GM18519 (cell line): ENCODE results near the gene KITLG.
"Not testable (repeated sequence)": the region's sequence is repeated elsewhere in the genome, so short reads cannot be mapped to it uniquely, and the experiment has no call there.

Experiments used
- ATAC-seq: cut with Tn5 transposase; IDR thresholded peaks from one replicate; pipeline ENCODE4 v1.9.1; 2021; ENCODE audit warnings: mild to moderate bottlenecking, moderate library complexity; ENCODE audit not compliant: unreplicated experiment, low FRiP score

Gene KITLG

GRCh38 chr12:88580051-88580871 lies at the start of gene KITLG:
Gene KITLG (minus strand): TSS chr12:88580471. CDS start chr12:88580278, 193 bp downstream.
- ATAC-seq: no peak

GRCh38 chr12:88628856-88629509 lies 48.7 kb upstream of the KITLG start:
- ATAC-seq: no peak

- ATAC-seq: not testable (repeated sequence)
These were observed 47.8 kb upstream of the KITLG start for GRCh38 chr12:88628035-88628434.

- ATAC-seq: no peak
These were observed 47.2 kb upstream of the KITLG start for GRCh38 chr12:88627501-88627900.

- ATAC-seq: no peak
These were observed 45.1 kb upstream of the KITLG start for GRCh38 chr12:88625356-88625755.

- no peak for ATAC-seq
These were observed 44.6 kb upstream of the KITLG start for GRCh38 chr12:88624911-88625310.

GRCh38 chr12:88623777-88624548 lies 43.7 kb upstream of the KITLG start:
- no peak for ATAC-seq

GRCh38 chr12:88617352-88617751 lies 37.1 kb upstream of the KITLG start:
- no peak for ATAC-seq

- ATAC-seq: no peak
These were observed 35.2 kb upstream of the KITLG start for GRCh38 chr12:88615490-88615889.

- ATAC-seq: no peak
These were observed 24.4 kb upstream of the KITLG start for GRCh38 chr12:88604646-88605045.

GRCh38 chr12:88600272-88600671 lies 20.0 kb upstream of the KITLG start:
- no peak for ATAC-seq

GRCh38 chr12:88597365-88597764 lies 17.1 kb upstream of the KITLG start:
- ATAC-seq: no peak

- no peak for ATAC-seq
These were observed 15.4 kb upstream of the KITLG start for GRCh38 chr12:88595697-88596096.

- no peak for ATAC-seq
These were observed 14.5 kb upstream of the KITLG start for GRCh38 chr12:88594780-88595179.

GRCh38 chr12:88591343-88591742 lies 11.1 kb upstream of the KITLG start:
- ATAC-seq: no peak

GRCh38 chr12:88590851-88591250 lies 10.6 kb upstream of the KITLG start:
- no peak for ATAC-seq

- ATAC-seq: no peak
These were observed 4.8 kb upstream of the KITLG start for GRCh38 chr12:88585077-88585476.

- ATAC-seq: no peak
These were observed 645 bp downstream of the KITLG start for GRCh38 chr12:88579601-88580050.

GRCh38 chr12:88579161-88579517 lies 1.1 kb downstream of the KITLG start:
- ATAC-seq: no peak

GRCh38 chr12:88578276-88579160 lies 1.8 kb downstream of the KITLG start:
- ATAC-seq: no peak
